ENCODE data around the gene MYRFL. TPM values are rescaled to one million over a fixed set of nuclear protein-coding genes. Genes with fewer than 3 reads are reported as not detected.

MYRFL gene
- total RNA-seq, 1 donor from 2014 or later, result not detected

DNA sequence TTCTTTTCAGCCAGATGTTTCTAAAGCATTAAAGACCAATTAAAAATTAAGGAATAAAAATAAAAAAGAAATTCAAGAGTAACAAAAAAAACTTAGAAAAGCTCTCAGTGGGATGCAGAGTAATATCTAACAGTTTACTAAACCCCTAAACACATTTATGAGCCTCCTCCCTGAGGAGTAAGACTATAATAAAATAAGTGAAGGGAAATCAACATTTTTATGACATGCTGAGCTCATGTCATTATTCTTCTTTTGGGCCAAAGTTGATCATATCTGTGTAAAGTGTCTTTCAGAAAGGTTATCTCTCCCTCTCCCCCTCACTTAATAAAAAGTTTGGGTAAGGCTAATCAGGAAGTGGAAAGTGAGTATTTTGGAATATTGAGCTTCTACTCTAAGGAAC lies 122.1 kb downstream of the MYRFL start:
- Histone ChIP-seq H3K27me3 (no peaks in the 10 kb centered on the region), H3K9me3 (no peaks in the 10 kb centered on the region), H3K4me1 (no peaks in the 10 kb centered on the region), H3K4me3 (no peak overlapping the region), H3K36me3 (no peaks in the 10 kb centered on the region), H3K27ac (no peak overlapping the region)
- TF ChIP-seq POLR2A (IDR thresholded peaks at IDR 0.05) (no peak), POLR2AphosphoS5 (IDR thresholded peaks at IDR 0.05; ENCODE audit: insufficient read depth in 1 of 2, low read depth in 1 of 2) (no peak)
- TF ChIP-seq, protein P1, sequence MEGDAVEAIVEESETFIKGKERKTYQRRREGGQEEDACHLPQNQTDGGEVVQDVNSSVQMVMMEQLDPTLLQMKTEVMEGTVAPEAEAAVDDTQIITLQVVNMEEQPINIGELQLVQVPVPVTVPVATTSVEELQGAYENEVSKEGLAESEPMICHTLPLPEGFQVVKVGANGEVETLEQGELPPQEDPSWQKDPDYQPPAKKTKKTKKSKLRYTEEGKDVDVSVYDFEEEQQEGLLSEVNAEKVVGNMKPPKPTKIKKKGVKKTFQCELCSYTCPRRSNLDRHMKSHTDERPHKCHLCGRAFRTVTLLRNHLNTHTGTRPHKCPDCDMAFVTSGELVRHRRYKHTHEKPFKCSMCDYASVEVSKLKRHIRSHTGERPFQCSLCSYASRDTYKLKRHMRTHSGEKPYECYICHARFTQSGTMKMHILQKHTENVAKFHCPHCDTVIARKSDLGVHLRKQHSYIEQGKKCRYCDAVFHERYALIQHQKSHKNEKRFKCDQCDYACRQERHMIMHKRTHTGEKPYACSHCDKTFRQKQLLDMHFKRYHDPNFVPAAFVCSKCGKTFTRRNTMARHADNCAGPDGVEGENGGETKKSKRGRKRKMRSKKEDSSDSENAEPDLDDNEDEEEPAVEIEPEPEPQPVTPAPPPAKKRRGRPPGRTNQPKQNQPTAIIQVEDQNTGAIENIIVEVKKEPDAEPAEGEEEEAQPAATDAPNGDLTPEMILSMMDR (IDR thresholded peaks at IDR 0.05), result no peak
- intact Hi-C loops (cut with DNase I), result no loop called here
- DNase-seq (ENCODE audit: extremely low spot score in 2 of 2), result no peak

GRCh38 chr12:69947897-69948296 lies 122.9 kb downstream of the MYRFL start:
- no peak overlapping the region for H3K27ac ChIP-seq
- H3K36me3 ChIP-seq, result no peaks in the 10 kb centered on the region
- no peaks in the 10 kb centered on the region for H3K4me1 ChIP-seq
- TF ChIP-seq POLR2A (IDR thresholded peaks at IDR 0.05), result no peak
- TF ChIP-seq POLR2AphosphoS5 (IDR thresholded peaks at IDR 0.05; ENCODE audit: insufficient read depth in 1 of 2, low read depth in 1 of 2), result no peak
- TF ChIP-seq, protein P1 (IDR thresholded peaks at IDR 0.05), result no peak
- intact Hi-C loops (cut with DNase I), result no loop called here
- no peak overlapping the region for H3K4me3 ChIP-seq
- no peaks in the 10 kb centered on the region for H3K27me3 ChIP-seq
- H3K9me3 ChIP-seq, result no peaks in the 10 kb centered on the region
- no peak for DNase-seq (ENCODE audit: extremely low spot score in 2 of 2)

DNA sequence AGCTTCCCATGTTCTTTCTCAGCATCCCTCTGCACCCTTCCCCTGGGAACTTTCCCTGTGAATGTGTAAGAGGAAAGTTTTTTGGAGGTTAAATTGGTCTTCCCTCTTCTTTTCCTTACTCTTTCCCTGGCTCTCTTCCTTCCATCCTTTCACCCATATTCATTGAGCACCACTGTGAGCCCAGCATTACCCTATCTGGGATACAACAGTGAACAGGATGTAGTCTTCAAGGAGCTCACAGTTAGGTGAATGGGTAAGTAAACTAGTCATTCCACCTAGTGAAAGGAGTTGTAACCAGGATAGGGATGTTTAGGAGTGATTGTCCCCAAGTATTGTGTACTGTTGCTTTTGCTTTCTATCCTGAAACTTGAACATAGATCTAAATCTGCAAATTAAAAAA lies 123.8 kb downstream of the MYRFL start:
- Histone ChIP-seq H3K4me3 (no peak overlapping the region), H3K27me3 (no peaks in the 10 kb centered on the region), H3K4me1 (no peaks in the 10 kb centered on the region), H3K9me3 (no peaks in the 10 kb centered on the region), H3K36me3 (no peaks in the 10 kb centered on the region), H3K27ac (no peak overlapping the region)
- DNase-seq (ENCODE audit: extremely low spot score in 2 of 2), result no peak
- intact Hi-C loops (cut with DNase I), result no loop called here
- TF ChIP-seq POLR2AphosphoS5 (IDR thresholded peaks at IDR 0.05; ENCODE audit: insufficient read depth in 1 of 2, low read depth in 1 of 2) (no peak), POLR2A (IDR thresholded peaks at IDR 0.05) (no peak)
- TF ChIP-seq, protein P1 (IDR thresholded peaks at IDR 0.05), result no peak

- Histone ChIP-seq H3K27ac (no peak overlapping the region), H3K9me3 (no peaks in the 10 kb centered on the region), H3K4me3 (no peak overlapping the region), H3K27me3 (no peaks in the 10 kb centered on the region), H3K4me1 (no peaks in the 10 kb centered on the region), H3K36me3 (no peaks in the 10 kb centered on the region)
- intact Hi-C loops (cut with DNase I), result no loop called here
- TF ChIP-seq, protein P1 (IDR thresholded peaks at IDR 0.05), result no peak
- no peak for TF ChIP-seq POLR2AphosphoS5 (IDR thresholded peaks at IDR 0.05; ENCODE audit: insufficient read depth in 1 of 2, low read depth in 1 of 2)
- TF ChIP-seq POLR2A (IDR thresholded peaks at IDR 0.05), result no peak
- DNase-seq (ENCODE audit: extremely low spot score in 2 of 2), result no peak
Observed at GRCh38 chr12:69949311-69950002, 124.4 kb downstream of the MYRFL start.

DNA sequence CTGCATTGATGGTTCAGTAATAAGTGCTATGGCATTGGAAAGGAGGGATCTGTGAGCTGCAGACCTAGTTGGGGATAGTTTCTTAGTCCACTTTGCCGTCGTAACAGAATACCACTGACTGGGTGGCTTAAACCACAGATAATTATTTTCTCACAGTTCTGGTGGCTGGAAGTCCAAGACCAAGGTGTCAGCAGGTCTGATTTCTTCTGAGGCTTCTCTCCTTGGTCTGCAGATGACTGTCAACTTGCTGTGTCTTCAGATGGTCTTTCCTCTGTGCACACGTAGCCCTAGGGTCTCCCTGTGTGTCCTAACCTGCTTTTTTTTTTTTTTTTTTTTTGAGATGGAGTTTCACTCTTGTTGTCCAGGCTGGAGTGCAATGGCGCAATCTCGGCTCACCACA lies 126.1 kb downstream of the MYRFL start:
- TF ChIP-seq POLR2AphosphoS5 (IDR thresholded peaks at IDR 0.05; ENCODE audit: insufficient read depth in 1 of 2, low read depth in 1 of 2) (no peak), POLR2A (IDR thresholded peaks at IDR 0.05) (no peak)
- TF ChIP-seq, protein P1 (IDR thresholded peaks at IDR 0.05), result no peak
- Histone ChIP-seq H3K4me1 (no peaks in the 10 kb centered on the region), H3K9me3 (no peaks in the 10 kb centered on the region), H3K27me3 (no peaks in the 10 kb centered on the region), H3K27ac (no peak overlapping the region), H3K4me3 (no peak overlapping the region), H3K36me3 (no peaks in the 10 kb centered on the region)
- no peak for DNase-seq (ENCODE audit: extremely low spot score in 2 of 2)
- intact Hi-C loops (cut with DNase I), result no loop called here

Measured in vagina (tissue), 2 donors.